PC-3 (cell line): Measurements from ENCODE around the gene SCN10A. TPM values are rescaled to one million over a fixed set of nuclear protein-coding genes. Genes with fewer than 3 reads are reported as not detected.

Experiments
- ATAC-seq: fragments of 200-7000 bp; cut with Tn5 transposase; 2 replicates; pipeline ENCODE4 v1.9.1; 2020; ENCODE audit warnings: mild to moderate bottlenecking, moderate library complexity
- BruUV-seq: library from RNA; stranded (reverse); fragments of 400-500 nt; replicated peaks from 2 replicates; lab custom pipeline; 2021; lab: Mats Ljungman, UMichigan
- CTCF ChIA-PET: fragments of 300-600 bp; sonication (Branson Sonifier 250); formaldehyde crosslinking; loops from one replicate; lab custom pipeline; 2022; ENCODE audit warnings: antibody characterized with exemption; lab: Charles Lee
- POLR2A ChIA-PET: fragments of 300-600 bp; sonication (Branson Sonifier 250); formaldehyde crosslinking; loops from one replicate; lab custom pipeline; 2022; ENCODE audit warnings: antibody characterized with exemption; ENCODE audit not compliant: unreplicated experiment; lab: Charles Lee
- DNase-seq: peaks from one replicate; pipeline ENCODE4 v3.0.0-alpha.2; 2015
- H2AFZ ChIP-seq: fragments of 300-600 bp; sonication (generic); 2 replicates; pipeline ENCODE4 v1.6.0; 2016; ENCODE audit warnings: antibody characterized with exemption, low read length
- H3F3A ChIP-seq: fragments of 300-600 bp; sonication (generic); one replicate; pipeline ENCODE4 v1.6.0; 2017; ENCODE audit warnings: antibody characterized with exemption, low read length, control low read depth, mild to moderate bottlenecking; ENCODE audit not compliant: unreplicated experiment
- H3K27ac ChIP-seq: fragments of 300-600 bp; sonication (generic); 2 replicates; pipeline ENCODE4 v1.5.1; 2016; ENCODE audit warnings: mild to moderate bottlenecking, low read length
- H3K27me3 ChIP-seq: fragments of 300-600 bp; sonication (generic); 2 replicates; pipeline ENCODE4 v1.6.1; 2016; ENCODE audit warnings: low read length, mixed read lengths
- H3K36me3 ChIP-seq: fragments of 300-600 bp; sonication (generic); 2 replicates; pipeline ENCODE4 v1.6.1; 2016; ENCODE audit warnings: low read depth, mixed run types, low read length, mixed read lengths
- H3K4me1 ChIP-seq: fragments of 300-600 bp; sonication (generic); 2 replicates; pipeline ENCODE4 v1.5.1; 2016; ENCODE audit warnings: low read length; ENCODE audit not compliant: insufficient read depth
- H3K4me2 ChIP-seq: fragments of 300-600 bp; sonication (generic); 2 replicates; pipeline ENCODE4 v1.6.0; 2016; ENCODE audit warnings: low read length
- H3K4me3 ChIP-seq: fragments of 300-600 bp; sonication (generic); 2 replicates; pipeline ENCODE4 v1.5.1; 2016; ENCODE audit warnings: mild to moderate bottlenecking, low read length, mixed read lengths
- H3K79me2 ChIP-seq: fragments of 300-600 bp; sonication (generic); 2 replicates; pipeline ENCODE4 v1.6.1; 2017; ENCODE audit warnings: low read length, mixed read lengths
- H3K9ac ChIP-seq: fragments of 300-600 bp; sonication (generic); 2 replicates; pipeline ENCODE4 v1.6.0; 2016; ENCODE audit warnings: mild to moderate bottlenecking, low read length
- H3K9me2 ChIP-seq: fragments of 300-600 bp; sonication (generic); replicated peaks from 2 replicates; pipeline ENCODE4 v1.6.1; 2016; ENCODE audit warnings: mixed run types, low read length, mixed read lengths
- H3K9me3 ChIP-seq: fragments of 300-600 bp; sonication (generic); 2 replicates; pipeline ENCODE4 v1.6.1; 2016; ENCODE audit warnings: low read length, mixed read lengths
- H4K20me1 ChIP-seq: fragments of 300-600 bp; sonication (generic); 2 replicates; pipeline ENCODE4 v1.6.1; 2016; ENCODE audit warnings: low read length, mixed read lengths
- CTCF ChIP-seq: fragments of 300-600 bp; sonication (generic); conservative IDR thresholded peaks from 2 replicates; pipeline ENCODE4 v1.5.1; 2017; ENCODE audit warnings: antibody characterized with exemption, low read depth, mild to moderate bottlenecking, low read length
- EZH2 ChIP-seq: fragments of 300-600 bp; sonication (generic); IDR thresholded peaks from one replicate; pipeline ENCODE4 v1.6.1; 2017; ENCODE audit warnings: antibody characterized with exemption, mild to moderate bottlenecking, low read length; ENCODE audit not compliant: unreplicated experiment
- EZH2phosphoT487 ChIP-seq: fragments of 300-600 bp; sonication (generic); IDR thresholded peaks from 2 replicates; pipeline ENCODE4 v1.6.1; 2018; ENCODE audit warnings: mild to moderate bottlenecking, antibody characterized with exemption, low read length, borderline replicate concordance
- intact Hi-C: fragments of 100-400 bp; cut with micrococcal nuclease; formaldehyde crosslinking; loops from 2 replicates; pipeline ENCODE4 v1.9.0; 2023
- total RNA-seq: library from RNA; depleted of rRNA; stranded (reverse); fragments of >200 nt; gene quantifications from 2 replicates; pipeline ENCODE4 v1.2.3, GENCODE V29; 2014

The SCN10A gene
- total RNA-seq, 1 experiment from 2014 or later, result not detected

GRCh38 chr3:38834110-38834509 is 18.1 kb upstream of the SCN10A start:
- Histone ChIP-seq H3K27me3 (peaks cover 29% of the 10 kb centered on the region), H3K9ac (no peak overlapping the region), H3K4me1 (peaks cover 13% of the 10 kb centered on the region), H3K4me2 (no peak overlapping the region), H3K9me2 (no peaks in the 10 kb centered on the region), H4K20me1 (no peaks in the 10 kb centered on the region), H3K27ac (no peak overlapping the region), H3K36me3 (no peaks in the 10 kb centered on the region), H3K4me3 (no peak overlapping the region), H3K79me2 (no peaks in the 10 kb centered on the region), H3K9me3 (no peaks in the 10 kb centered on the region), H3F3A (no peaks in the 10 kb centered on the region), H2AFZ (no peak overlapping the region)
- POLR2A ChIA-PET, result no interaction called here
- TF ChIP-seq EZH2phosphoT487, result no peak
- TF ChIP-seq CTCF, result no peak
- no peak for TF ChIP-seq EZH2
- no TSS peak for BruUV-seq
- DNase-seq, result peak; percentile 44
- intact Hi-C loops, result no loop called here
- CTCF ChIA-PET, result no interaction called here
- peak; percentile 53; the same call in 1 of the 2 replicates for ATAC-seq

- ATAC-seq, result peak; percentile 93
- H3K4me3 ChIP-seq, result no peak overlapping the region
- peak overlapping the region; percentile 15 for H2AFZ ChIP-seq
- no peaks in the 10 kb centered on the region for H3F3A ChIP-seq
- peaks cover 15% of the 10 kb centered on the region for H3K4me1 ChIP-seq
- ChIA-PET POLR2A (no interaction called here), CTCF (interaction anchor here (0.6 kb wide), 1 partner anchor 171 kb away, joined by 3 read pairs; no protein-coding TSS in a partner anchor)
- H3K27ac ChIP-seq, result no peak overlapping the region
- no TSS peak for BruUV-seq
- intact Hi-C loops, result no loop called here
- no peaks in the 10 kb centered on the region for H3K79me2 ChIP-seq
- H3K9me3 ChIP-seq, result no peaks in the 10 kb centered on the region
- TF ChIP-seq EZH2, result no peak
- no peak for TF ChIP-seq EZH2phosphoT487
- no peak for TF ChIP-seq CTCF
- peaks cover 10% of the 10 kb centered on the region for H3K27me3 ChIP-seq
- peak; percentile 70 for DNase-seq
- no peak overlapping the region for H3K9ac ChIP-seq
- H4K20me1 ChIP-seq, result no peaks in the 10 kb centered on the region
- H3K4me2 ChIP-seq, result peak overlapping the region; percentile 23
- H3K36me3 ChIP-seq, result no peaks in the 10 kb centered on the region
- H3K9me2 ChIP-seq, result no peaks in the 10 kb centered on the region
Observed at GRCh38 chr3:38829404-38829803, 13.4 kb upstream of the SCN10A start.

- ATAC-seq, result no peak
Observed at GRCh38 chr3:38828681-38829080, 12.7 kb upstream of the SCN10A start.

More at GRCh38 chr3:38828681-38829080, 12.7 kb upstream of the SCN10A start:
- POLR2A ChIA-PET, result no interaction called here
- Histone ChIP-seq H3K9ac (no peak overlapping the region), H4K20me1 (no peaks in the 10 kb centered on the region), H3F3A (no peaks in the 10 kb centered on the region), H3K4me3 (no peak overlapping the region), H3K9me2 (no peaks in the 10 kb centered on the region), H3K79me2 (no peaks in the 10 kb centered on the region), H3K9me3 (no peaks in the 10 kb centered on the region), H3K27me3 (peaks cover 18% of the 10 kb centered on the region), H3K36me3 (no peaks in the 10 kb centered on the region), H3K4me1 (peaks cover 10% of the 10 kb centered on the region), H3K4me2 (no peak overlapping the region), H3K27ac (no peak overlapping the region), H2AFZ (no peak overlapping the region)
- no peak for DNase-seq
- no peak for TF ChIP-seq EZH2
- no peak for TF ChIP-seq EZH2phosphoT487
- no peak for TF ChIP-seq CTCF
- CTCF ChIA-PET, result interaction anchor here (0.6 kb wide), 1 partner anchor 171 kb away, joined by 3 read pairs; no protein-coding TSS in a partner anchor
- intact Hi-C loops, result no loop called here
- no TSS peak for BruUV-seq
